Measurements from ENCODE around the gene HLA-DPA1.
"Not testable (repeated sequence)": the region's sequence is repeated elsewhere in the genome, so short reads cannot be mapped to it uniquely, and the experiment has no call there.

Gene HLA-DPA1

GRCh38 chr6:33073431-33073871 is at the start of gene HLA-DPA1:
TSS of gene HLA-DPA1 (minus strand) at chr6:33073649.
- DNase-seq = no peak

DNA sequence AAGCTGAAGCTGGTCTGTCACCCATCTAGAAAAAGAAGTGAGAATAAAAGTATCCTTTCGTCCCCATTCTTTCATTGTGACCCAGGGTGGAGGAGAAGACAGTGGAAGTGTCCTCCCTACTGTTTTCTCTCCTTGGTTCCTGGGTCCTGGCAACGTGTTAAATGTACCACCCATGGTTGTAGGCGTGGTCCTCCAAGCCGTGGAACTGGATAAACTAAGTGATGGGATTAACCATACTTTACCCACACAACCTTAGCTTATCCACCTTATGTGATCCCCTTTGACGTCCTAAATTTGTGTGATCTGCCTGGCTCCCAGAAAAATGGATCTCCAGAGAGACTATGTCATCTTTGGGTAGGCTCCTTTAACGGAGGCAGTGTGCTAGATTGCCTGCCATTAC is 49.7 kb upstream of the HLA-DPA1 start:
- DNase-seq = no peak

DNA sequence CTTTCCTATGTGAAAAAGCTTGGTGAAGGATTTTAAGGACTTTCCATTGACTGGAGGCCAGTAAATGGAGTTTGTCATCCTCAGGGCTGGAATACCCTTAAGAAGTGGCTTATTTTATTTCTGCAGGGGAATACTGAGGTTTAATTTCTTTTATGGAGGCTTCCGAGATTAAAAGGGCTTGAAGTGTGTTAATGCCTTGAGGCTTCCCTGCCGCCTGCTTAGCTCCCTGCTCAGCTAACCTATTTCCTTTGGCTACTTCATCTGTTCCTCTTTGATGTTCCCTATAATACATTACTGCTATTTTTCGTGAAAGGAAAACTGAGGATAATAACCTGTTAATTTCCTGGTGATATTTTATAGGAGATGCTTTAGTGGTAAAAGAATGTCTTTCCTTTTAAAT is 46.6 kb upstream of the HLA-DPA1 start:
- no peak for DNase-seq

DNA sequence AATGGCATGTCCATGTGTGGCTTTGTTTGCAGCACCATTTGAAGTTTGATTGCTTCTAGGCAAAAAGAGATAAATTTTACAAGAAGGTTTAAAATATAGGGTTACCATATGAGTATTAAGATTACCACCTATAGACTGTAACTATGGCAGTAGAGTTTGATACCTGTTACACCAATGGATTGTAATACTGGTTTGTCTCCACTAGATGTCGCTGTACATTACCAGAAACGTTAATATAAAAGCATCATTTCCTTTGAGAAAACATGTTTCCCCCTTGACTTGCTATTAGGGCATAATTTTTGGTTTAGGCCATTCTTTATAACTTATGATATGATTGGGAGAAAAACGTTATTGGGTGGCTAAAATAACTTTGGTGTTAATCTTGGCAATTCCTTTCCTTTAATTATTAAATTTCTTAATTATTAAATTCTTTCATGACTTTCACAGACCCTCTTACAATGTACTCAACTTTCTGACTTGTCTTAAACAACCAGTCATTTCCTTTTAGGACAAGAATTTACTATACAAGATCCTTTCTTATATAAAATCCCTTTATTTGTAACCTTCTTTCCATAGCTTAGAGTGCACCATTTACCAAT is 45.2 kb upstream of the HLA-DPA1 start:
- DNase-seq = no peak

GRCh38 chr6:33117811-33118277 is 44.4 kb upstream of the HLA-DPA1 start:
- no peak for DNase-seq

DNA sequence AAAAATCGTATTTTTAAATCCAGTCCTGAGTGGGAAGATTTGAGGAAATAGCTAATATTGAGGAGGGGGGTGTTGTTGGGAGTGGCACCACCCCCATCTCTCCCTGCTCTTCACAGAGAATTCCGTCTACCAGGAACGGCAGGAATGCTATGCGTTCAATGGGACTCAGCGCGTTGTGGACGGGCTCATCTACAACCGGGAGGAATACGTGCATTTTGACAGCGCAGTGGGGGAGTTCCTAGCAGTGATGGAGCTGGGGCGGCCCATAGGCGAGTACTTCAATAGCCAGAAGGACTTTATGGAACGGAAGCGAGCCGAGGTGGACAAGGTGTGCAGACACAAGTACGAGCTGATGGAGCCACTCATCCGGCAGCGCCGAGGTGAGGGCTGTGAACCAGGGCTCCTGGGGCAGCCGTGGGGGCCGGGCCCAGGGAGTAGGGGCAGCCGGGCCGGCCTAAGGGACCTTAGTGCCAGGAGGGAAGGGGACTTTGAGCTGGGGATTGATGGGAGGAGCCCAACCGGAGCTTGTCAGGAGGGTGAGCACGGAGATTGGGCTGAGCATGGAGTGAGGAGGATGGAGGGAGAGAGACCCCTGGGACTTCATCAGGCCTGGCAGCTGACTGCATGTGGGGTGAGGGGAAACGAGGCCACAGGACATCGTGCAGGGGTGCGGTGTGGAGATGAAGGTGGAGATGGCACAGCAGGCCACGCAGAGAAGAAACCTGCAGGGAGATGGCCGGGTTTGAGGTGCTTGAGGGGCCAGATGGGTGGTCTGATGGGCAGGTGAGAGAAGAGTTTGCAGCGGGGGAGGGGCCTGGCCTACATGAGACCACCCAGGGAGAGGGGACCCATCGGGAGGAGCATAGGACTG is 43.6 kb upstream of the HLA-DPA1 start:
- DNase-seq = no peak

- DNase-seq = no peak
Observed at GRCh38 chr6:33116417-33116816, 43.0 kb upstream of the HLA-DPA1 start.

DNA sequence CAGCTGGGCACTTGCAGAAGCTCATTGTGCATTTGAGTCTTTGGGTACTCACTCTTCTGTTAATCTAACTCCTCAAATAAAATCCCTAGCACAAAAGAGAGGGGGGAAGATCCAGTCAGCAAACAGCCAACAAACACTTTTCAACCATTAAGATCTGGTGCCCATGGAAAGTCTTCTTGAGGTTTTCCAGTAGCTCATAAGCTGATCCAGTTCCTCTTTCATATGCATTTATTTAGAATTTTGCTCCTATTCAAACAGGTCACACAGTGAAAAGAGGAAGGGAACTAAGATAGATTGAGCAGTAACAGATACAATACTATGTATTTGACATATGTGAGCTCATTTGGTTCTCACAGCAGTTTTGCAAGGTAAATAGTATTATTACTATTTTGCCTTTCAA is 41.0 kb upstream of the HLA-DPA1 start:
- no peak for DNase-seq

- DNase-seq = no peak
Observed at GRCh38 chr6:33113755-33114154, 40.3 kb upstream of the HLA-DPA1 start.

DNA sequence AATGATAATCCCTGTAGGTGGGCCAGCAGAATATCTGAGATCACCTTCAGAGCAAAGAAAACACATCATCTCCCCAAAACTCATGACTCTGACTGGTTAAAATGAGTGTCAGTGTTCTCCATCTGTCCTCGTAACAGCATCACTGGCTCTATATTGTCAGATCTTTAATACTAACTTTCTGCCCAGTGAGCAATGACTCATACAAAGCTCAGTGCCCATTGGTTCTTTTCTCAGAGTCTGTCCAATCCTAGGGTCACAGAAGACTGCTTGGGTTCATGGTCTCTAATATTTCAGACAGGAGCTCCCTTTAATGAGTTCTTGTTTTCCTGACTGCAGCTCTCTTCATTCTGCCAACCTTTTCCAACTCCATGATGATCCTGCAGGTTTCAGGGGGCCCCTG is 38.7 kb upstream of the HLA-DPA1 start:
- no peak for DNase-seq

DNA sequence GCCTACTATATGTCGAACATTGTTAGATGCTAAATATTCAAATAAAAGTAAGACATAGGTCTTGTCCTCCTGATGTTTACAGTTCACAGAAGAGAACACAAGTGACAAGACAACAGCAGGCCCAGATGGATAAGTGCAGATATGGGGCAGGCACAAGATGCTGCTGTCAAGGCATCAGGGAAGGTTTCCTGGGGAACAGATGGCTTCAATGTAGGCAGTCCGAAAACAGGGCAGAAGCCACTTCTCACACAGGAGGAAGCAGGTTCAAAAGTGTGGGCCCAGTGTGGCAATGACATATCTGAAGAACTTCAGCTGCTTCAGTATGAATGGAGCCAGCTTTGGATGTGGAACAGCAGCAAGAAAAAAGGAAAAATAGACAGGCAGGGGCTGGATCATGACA is 34.9 kb upstream of the HLA-DPA1 start:
- no peak for DNase-seq

- DNase-seq = no peak
Observed at GRCh38 chr6:33107641-33108040, 34.2 kb upstream of the HLA-DPA1 start.

DNA sequence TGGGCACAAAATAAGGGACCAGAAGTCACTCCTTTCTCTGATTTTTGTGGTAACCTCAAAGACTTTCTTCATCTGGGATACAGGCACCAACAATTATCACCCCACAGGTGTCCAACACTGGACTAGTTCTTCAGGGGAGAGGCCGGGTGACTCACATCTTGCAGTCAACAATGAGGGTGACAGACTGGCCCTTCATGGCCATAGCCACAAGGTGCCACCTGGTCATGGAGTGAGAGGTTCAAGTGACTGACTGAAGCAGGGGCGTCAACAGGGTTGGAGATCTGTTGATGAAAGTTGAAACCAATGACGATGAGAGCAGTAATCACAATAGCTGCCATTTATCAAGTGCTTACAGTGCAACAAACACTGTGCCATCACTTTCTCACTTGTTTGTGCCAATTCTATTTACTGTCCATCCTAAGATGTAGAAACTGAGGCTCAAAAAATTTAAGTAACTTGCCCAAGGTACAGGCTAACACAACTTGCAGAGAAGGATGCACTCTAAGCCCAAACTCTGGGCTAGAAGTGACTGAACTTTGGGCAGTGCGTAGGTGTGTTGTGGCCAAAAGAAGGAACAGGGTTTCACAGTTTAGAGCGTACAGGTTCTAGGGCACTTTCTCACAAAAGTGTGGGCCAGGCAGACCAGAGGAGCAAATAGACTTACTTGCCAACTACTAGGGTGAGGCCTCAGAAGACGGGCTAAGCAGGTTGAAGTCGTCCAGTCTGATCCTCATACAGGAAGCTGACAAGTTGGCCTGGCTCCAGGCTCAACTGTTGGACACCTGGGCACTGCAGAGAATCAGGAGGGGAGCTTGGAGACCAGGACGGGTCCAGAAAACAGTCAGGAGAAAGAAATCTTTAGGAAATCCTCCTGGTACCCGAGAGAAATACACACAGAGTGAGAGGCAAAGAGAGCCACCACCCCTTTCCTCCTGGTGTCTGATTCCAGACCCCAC is 32.7 kb upstream of the HLA-DPA1 start:
- no peak for DNase-seq

DNA sequence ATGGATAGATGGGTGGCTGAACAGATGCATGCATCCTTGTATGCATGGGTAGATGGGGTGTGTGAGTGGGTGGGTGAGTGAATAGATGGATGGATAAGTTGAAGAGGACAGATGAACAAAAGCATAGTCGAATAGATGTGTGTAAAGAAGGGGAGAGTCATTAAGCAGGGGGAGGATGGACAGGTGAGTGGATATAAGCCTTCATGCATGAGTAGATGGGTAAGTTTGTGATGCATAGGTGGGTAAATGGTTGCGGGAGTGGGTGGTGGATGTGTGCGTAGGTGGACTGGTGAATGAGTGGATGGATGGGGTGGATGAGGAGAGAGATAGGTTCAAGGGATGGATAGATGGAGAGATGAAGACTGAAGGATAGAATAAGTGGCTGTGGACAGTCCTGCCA is 31.9 kb upstream of the HLA-DPA1 start:
- no peak for DNase-seq

GRCh38 chr6:33104887-33105286 is 31.4 kb upstream of the HLA-DPA1 start:
- DNase-seq = no peak

GRCh38 chr6:33103776-33104175 is 30.3 kb upstream of the HLA-DPA1 start:
- DNase-seq = no peak

- not testable (repeated sequence) for DNase-seq
Observed at GRCh38 chr6:33101121-33101737, 27.8 kb upstream of the HLA-DPA1 start.

- no peak for DNase-seq
Observed at GRCh38 chr6:33095681-33096080, 22.2 kb upstream of the HLA-DPA1 start.

DNA sequence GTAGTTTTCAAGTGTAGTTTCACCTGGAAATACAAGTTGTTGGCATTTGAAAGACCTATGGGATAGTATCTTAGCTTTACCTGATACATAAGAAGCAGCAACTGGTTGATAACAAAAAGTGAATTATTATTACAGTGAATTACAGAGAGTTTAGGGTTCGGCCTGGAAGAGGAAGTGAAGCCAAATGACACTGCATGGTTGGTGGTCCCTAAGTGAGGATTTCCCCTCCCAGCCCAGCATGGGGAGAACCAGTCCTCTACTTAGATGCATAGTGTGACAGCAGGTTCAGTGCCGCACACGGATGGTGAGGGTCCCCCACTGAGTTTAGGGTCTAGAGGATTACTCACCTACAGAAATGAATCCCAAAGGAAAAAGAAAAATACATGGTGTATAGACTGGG is 20.4 kb upstream of the HLA-DPA1 start:
- no peak for DNase-seq

GRCh38 chr6:33092385-33092784 is 18.9 kb upstream of the HLA-DPA1 start:
- DNase-seq = no peak

GRCh38 chr6:33091957-33092356 is 18.5 kb upstream of the HLA-DPA1 start:
- no peak for DNase-seq

DNA sequence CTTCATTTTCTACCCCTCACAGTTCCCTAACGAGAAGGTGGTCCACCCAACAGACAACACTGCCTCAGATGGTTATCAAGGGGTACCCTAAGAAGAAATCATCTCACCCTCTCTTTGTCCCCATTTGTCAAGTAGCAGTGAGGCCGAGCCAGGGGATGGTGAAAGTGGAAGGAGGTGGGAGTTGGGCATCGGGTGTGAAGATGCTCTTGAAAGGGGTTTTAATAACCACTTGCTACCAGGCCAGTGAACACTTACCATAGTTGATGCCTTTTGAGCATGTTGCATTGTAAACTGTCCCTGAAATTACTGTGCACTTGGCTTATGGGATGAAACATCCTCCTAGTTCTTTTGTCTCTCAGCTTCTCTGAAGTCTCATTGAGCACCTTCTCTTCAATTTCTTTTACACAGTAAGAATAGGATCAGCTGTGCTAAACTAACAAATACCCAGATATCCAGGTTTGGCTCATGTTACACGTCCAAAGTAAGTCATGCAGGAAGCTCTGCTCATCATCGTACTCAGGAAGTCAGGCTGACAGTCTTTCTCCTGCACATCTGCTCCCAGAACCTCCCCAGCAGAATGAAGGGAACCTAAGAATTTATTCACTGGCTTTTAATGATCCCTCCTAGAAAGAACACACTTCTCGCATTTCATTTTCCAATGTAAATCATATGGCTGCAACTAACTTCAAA is 15.6 kb upstream of the HLA-DPA1 start:
- no peak for DNase-seq

All from T1000 (cell line).